H1 (cell line): Measurements from ENCODE around the gene PCDHGB6. TPM values are rescaled to one million over a fixed set of nuclear protein-coding genes. Genes with fewer than 3 reads are reported as not detected.

Source experiments
- CHD7 ChIP-seq: fragments of 300-600 bp; sonication (generic); IDR thresholded peaks from 2 replicates; pipeline ENCODE4 v1.7.1; 2012; ENCODE audit warnings: low read length, moderate library complexity, mild to moderate bottlenecking, inconsistent platforms; ENCODE audit not compliant: insufficient replicate concordance
- polyA plus RNA-seq, 7 experiments: library from polyadenylated mRNA; depleted of rRNA in 3 of 7; stranded (reverse) in 5 of 7; unstranded in 2 of 7; fragments of >200 nt in 5 of 7; fragments of 200-250 nt in 2 of 7; gene quantifications; 1 replicate in 5 of 7; 2 replicates in 1 of 7; 4 replicates in 1 of 7; pipeline versions ENCODE4 v1.2.1 to v1.2.3, GENCODE V29; 2011 to 2013; ENCODE audit warnings: missing spikeins in 2 of 7, mixed read lengths in 2 of 7
- total RNA-seq: library from RNA; stranded (reverse); fragmentation: NEBNext Ultra II Directional; extraction: Animal tissue kit (Norgen Biotek cat#: 25700); gene quantifications from 2 replicates; pipeline ENCODE4 v1.2.1, GENCODE V29; 2021

PCDHGB6 gene
- total and polyA plus RNA-seq, 2 of the 8 experiments (the other 6 are each of a cell fraction or from before 2014, with no cell fraction given) = 3.4 to 4.1 TPM

GRCh38 chr5:141440341-141440740 is 32.5 kb downstream of the PCDHGB6 start (continued):
- no peak for TF ChIP-seq CHD7
